ENCODE measurements around the gene KL.

The KL gene

DNA sequence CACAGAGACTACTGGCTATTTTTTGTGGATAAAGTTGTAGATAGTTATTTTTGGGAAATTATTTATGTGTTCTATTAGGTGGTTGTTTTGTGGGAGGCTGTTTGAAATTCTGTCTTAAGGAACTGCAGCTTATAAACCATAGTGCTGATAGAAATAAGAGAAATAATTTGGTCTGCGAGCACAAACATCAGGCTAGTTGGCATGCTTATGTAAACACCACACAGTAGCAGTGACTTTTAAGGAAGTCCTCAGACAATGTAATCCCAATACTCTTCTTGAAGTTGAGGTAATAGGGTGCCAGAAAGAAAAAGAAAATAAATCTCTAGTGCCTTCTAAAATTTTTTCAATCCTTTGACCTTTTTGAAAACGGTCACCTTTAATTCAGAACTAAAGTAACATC lies 23.9 kb downstream of the KL start:
- no peak for DNase-seq

DNA sequence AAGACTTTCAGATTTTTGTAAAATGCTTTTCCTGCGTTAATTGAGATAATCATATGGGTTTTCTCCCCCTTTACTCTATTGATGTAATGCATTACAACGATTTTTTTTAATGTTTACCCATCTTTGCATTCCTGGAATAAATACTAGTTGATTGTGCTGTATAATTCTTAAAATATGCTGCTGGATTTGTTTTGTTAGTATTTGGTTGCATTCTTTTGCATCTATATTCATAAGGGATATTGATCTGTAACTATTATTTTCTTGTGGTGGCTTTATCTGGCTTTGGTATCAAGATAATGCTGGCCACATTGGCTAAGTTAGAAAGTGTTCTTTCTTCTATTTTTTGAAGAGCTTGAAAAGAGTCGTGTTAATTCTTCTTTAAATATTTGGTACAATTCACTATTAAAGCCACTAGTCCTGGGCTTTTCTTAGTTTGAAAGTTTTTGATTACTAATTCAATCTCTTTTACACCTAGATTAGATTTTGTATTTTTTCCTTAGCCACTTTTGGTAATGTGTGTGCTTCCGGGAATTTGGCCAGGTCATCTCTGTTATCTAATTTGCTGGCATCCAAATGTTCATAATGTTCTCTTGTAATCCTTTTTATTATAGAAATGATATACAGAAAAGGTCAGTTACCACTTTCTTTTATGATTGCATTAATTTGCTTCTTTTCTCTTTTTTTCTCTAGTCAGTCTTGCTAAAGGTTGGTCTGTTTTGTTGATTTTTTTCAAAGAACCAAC lies 29.8 kb downstream of the KL start:
- no peak for DNase-seq

DNA sequence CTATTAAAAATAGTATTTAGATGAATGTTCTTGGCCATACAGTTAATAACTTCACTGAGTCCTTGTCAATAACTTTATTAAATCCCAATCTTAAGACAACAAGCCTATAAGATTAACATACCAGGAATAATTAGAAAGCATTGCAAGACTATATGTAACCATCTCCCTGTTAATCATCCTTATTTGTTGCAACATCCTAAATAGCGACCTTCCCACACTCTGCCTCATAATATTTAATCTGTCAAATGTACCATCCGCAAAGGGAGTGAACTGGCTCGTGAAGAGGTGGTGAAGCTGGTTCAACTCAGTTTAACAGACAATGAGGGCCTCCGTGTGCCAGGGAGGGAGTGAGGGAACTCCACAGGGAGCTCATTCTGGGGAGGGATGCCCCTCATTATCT lies 33.9 kb downstream of the KL start:
- DNase-seq = no peak

DNA sequence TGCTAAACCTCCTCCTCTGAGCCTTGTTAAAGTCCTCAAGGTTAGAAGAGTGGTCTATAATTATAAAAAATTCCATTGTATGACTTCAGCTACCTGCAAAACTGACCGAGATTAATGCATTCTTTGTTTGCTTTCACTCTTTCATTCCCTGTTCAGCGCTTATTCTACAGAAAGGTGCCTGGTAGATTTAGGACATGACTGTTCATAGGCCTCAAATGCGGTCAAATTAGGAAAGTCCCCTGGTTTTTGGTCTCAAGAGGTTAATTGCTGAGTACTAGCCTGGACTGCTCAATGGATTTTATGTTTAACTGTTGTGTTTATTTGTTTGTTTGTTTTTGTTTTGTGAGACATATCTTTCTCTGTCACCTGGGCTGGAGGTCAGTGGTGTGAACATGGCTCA lies 35.4 kb downstream of the KL start:
- DNase-seq = no peak

DNA sequence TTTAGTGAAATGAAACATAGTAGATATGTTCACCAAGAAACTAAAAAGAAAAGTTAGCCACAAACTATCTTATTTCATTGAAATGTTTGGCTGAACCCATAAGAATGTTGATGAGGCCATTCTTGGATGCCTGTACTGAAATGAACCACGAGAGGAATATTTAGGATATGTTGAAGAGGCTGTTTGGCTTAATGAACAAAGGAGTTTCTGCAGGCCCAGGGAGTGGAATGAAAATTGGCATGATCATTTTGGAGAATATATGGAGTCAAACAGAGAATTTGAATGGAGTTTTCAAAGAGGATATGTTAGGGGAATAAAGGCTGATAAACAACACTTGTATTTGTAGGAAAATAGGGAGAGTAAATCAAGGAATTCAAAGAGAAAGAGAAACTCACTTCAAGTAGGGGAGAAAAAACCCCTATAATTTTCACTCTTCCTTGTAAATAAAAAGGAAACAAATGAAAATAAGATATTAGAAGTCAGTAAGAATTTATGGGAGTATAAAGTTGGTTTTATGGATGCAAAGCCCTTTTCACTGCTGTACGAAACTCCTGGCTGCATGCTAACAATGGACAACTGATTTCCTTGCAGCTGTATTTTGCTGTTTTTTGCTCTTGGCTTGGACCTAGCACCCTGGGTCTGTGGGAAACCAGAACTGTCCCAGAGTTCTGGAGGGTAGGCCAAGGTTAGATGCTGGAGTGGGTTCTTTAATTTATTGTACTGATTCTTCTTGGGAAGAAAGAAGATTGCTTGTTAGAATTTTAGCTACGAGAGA lies 36.5 kb downstream of the KL start:
- no peak for DNase-seq

DNA sequence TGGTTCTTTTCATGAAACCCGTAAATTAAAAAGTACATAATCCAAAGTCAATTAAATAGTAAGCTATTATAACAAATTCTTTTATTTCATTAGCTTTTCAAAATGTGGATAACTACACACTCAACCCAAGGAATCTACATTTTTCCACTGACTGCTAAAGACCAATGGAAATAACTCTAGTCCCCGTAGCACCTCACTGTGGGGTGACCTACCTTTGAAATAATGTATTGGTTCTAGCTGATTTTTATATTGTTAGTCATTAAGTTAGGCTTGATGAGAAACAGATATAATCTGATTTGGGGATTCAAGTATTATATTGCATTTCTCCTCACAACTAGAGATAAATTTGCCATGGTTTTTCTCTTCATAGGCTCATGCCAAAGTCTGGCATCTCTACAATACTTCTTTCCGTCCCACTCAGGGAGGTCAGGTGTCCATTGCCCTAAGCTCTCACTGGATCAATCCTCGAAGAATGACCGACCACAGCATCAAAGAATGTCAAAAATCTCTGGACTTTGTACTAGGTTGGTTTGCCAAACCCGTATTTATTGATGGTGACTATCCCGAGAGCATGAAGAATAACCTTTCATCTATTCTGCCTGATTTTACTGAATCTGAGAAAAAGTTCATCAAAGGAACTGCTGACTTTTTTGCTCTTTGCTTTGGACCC lies 37.3 kb downstream of the KL start:
- no peak for DNase-seq

DNA sequence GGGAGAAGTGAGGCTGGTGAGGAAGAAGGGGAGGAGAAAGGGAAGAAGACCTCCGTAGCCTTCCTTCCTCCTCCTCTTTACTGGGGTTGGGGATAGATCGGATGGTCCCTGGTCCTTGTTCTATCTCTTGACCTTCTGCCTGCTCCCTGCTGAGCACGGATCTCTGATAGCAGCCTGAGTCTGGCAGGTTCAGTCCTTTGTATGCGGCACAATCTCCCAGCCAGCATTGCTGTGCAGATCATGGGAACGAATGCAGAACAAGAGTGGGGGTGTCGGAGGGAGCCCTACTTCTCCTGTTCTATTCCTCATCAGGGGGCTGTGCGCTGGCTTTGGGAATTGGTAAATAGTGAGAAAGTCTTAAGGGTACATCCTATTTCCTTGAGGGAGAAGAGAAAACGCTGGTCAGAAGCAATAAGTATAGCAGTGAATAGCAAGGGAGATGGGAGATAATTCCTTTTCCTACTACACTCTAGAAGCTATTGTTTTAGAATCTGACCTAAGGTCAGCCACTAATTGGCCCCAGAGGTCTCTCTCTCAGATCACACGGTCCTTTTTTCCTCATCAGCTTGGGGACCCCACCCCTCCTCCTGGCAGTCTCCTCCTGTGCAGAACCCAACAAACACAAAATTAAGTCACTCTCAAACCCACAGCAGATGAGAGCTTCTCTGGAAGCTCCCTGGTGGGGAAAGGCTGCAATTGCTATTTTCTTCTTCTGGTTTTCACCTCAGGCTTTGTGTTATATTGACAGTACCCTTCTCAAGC lies 41.0 kb downstream of the KL start:
- DNase-seq = no peak

DNA sequence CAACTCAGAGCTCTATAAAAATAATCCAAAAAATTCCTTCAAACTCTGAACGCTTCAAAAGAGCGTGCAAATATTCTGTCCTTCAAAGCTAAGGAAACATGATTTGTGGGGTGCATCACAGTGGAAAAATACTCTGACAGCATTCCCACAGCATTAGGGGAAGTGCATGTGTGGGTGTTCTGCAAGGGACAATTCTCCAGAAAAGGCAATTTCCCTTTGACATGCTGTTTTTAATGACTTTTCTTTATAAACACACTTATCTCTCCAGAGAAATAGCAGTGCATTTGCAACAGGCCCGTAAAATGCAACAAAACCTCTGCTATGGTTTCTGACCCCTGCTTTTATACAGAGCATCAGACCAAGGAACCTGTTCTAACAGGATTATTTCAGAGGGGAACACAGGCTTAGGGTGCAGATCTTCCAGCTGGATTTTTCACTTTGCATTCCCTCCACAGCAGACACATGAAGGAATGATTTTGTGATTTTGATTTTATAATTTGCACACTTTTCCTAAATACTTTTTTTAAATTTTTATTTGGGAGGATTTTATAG lies 42.6 kb downstream of the KL start:
- no peak for DNase-seq

DNA sequence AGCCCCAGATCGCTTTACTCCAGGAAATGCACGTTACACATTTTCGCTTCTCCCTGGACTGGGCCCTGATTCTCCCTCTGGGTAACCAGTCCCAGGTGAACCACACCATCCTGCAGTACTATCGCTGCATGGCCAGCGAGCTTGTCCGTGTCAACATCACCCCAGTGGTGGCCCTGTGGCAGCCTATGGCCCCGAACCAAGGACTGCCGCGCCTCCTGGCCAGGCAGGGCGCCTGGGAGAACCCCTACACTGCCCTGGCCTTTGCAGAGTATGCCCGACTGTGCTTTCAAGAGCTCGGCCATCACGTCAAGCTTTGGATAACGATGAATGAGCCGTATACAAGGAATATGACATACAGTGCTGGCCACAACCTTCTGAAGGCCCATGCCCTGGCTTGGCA lies 44.6 kb downstream of the KL start:
- DNase-seq = no peak

DNA sequence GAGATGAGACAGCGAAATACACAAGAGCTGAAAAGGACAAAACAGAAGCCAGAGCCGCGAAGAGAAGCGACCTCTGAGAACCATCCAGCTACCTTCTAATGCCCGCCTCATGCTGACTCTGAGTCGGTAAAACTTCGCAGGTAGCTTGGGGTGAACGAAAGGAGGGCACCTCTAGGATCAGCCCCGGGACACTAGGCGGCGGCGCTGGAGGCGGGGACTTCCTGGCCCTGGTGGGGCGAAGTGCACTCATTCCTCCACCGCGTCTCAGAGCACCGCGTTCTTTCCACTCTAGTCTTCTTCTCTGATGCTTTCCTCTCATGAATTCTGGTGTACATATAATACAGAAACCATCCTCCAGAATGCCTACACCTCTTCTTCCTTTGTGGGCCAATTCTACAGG lies 50.1 kb downstream of the KL start:
- DNase-seq = no peak

DNA sequence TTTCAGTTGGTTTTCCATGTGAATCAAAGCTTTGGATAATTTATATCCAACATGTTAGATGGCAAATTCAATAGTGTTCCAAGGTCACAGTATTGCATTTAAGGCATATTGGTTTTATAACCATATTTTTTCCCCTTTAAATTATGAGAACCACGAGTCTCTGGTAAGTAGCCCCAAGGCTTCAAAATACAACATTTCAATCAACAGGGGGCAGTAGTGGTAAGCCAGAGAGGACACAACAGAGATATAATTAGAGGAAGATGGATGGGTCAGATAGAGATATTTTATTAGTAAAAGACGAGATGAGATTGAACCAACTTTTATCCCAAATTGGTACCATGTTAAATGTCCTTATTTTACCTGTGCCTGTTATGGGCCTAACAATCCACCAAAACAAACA lies 53.1 kb downstream of the KL start:
- peak; percentile 40 for DNase-seq

DNA sequence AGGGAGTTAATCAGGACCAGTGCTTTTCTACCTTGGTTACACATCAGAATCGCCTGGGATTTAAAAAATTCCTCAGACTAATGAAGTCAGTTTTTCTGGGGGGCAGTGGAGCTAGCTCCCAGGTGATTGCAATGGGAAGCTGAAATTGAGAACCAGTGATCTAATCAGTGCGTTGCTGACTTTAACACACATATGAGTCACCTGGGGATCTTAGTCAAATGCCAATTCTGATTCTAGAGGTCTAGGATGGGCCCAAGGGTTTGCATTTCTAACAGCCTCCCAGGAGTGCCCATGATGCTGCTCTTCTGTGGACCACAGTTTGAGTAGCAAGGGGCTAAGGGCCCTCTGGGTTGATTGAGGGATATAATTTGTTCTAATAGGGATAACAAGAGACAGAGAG lies 54.5 kb downstream of the KL start:
- DNase-seq = no peak

DNA sequence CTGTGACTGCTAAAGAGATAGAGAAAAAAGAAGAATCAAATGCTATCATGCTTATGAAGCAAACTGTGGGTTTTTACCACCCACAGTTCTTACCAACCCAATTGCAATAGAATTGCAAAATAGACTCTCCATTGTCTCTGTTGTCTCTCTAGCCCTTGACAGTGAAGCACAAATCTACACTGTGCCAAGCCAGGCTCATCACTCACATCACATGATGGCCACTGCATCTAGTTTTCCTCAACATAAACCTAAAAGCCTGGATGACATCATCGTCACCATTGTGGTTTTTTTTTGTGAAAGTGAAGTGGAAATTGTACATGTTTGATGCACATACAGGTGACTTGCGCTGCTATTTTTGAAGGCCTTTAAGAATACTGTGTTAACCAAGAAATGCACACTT lies 56.1 kb downstream of the KL start:
- DNase-seq = peak; percentile 33

DNA sequence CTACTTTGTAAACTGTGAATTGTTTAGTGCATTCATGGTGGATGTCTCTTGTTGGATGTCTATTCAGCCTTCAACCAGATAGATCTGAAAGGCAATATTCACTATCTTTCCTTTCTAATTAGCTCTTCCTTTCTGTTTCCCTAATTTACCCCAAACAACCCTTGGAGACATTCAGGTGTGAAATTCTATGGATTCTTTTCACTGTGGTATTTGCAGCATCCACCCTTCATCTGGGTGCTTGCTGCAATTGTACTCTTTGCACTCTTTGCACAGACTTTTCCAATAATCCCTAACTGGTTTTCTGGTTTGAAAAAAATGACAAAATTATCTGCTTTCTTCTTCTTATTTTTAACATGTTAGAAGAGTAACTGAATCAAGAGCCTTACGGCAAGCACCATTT lies 56.5 kb downstream of the KL start:
- DNase-seq = no peak

DNA sequence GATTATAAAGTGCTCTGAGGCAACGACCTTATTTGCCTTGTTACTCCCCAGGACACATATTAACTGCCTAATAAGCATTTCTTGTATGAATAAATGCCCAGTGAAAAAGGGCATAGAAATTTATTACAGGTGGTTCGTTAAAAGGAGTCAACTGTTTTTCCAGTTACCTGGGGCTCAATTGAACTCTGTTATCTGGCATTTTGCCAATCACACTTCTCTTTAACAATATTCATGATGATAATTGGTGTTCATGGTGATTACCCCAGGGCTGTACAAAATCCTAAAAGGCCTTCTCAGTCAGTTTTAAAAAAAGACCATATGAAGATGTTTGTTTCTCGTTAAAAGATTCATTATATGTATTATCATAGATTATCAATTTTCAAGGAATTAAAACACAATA lies 57.1 kb downstream of the KL start:
- DNase-seq = no peak

DNA sequence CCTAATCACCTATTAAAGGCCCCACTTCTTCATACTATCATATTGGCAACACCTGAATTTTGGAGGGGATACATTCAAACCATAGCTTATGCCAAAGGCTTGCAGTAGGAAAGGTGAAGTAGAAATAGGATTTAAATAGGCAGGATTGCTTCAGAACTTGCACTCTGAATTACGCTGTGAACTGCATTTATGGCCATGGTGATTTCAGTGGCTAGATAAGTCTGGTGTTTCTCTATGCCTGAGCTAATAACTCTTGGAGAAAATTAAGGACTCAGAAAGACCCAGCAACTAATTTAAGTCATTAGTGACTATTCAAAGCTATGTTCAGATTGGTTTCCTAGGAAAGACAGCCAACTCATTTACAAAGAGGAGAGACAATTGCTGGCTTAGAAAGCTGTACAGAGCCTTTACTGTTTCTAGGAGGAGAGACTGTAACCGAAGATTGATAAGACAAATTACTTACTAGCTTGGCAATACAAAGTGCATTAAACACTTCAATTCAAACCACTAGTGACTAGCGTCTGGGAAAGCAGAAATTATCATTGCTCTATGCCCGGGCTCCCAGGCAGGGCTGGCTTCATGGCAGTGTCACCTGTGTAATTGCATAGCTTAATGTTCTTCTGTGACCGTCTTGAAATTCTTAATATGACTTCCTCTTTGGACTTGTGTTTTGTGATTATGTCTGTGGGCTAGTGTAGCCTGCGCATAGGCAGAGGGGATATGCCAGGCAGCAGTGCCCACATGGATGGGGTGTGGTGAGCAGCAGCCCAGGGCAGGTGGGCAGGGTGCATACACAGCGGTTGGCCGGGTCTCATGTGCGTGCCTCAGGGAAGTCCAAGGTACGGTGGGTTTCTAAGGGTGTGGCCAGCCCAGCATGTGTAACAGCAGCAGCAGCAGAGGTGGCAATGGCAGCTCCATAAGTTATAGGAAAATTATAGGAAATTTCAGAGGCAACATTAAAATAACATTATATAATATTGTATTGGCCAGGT lies 60.1 kb downstream of the KL start:
- no peak for DNase-seq

DNA sequence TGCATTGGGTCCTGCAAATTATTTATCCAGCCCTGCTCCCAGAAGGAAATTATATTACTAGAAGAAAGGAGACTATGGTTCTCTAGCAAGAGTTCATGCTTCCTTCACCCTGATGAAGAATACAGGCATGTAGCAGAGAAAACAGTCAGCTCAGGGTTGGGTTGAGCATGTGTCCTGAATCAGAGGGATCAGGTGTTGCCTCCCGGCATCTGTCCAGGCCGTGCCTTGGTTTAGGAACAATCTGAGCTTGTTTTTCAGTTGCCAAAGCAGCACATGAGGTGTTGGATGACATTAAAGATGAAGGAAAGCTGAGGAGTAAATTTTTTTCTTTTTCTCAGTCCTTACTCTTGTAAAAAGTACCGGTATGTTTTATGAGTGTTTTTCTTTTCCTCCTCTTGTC lies 62.0 kb downstream of the KL start:
- no peak for DNase-seq

DNA sequence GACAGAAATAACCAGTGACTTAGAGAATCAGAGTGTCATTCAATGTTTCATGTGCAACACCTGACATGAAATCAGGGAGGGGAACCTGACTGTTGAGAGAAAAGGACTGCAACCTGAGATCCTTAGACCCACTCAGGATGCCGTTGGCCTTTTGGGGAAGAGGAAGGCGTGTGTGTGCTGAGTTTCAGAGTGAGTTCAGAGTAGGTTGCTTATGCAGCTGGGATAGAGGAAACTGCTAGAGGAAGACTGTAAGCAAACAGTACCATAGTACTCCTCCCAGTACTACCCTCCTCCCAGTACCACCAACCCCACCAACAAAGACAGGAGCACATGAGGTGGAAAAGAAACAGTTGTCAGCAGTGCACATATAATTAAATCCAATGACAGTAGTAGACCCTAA lies 63.7 kb downstream of the KL start:
- peak; percentile 80 for DNase-seq

DNA sequence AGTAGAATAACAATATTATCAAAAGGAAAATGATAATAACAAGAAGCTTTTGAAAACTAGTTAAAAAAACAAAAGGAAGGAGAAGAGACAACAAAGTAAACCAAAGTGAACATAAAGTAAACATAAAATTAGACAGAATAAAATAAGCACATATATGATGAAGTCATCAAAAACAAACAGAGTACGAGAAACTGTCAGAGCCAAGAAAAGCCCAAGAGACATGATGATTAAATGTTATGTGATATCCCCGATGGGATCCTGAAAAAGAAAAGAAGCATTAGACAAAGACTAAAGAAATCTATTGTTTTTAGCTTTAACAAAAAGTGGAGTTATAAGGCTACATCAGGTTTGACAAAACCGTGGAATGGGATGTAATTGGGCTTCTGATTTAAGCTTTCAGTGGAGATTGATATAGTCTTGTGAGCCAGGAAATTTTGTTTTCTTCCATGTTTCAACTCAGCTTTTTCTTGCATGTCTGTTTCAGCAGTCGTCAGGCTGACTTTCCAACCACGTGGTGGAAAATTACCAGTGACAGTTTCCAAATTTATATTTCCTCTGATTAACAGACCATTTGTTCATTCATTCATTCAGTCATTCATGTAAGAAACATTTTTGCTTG lies 64.9 kb downstream of the KL start:
- DNase-seq = no peak

DNA sequence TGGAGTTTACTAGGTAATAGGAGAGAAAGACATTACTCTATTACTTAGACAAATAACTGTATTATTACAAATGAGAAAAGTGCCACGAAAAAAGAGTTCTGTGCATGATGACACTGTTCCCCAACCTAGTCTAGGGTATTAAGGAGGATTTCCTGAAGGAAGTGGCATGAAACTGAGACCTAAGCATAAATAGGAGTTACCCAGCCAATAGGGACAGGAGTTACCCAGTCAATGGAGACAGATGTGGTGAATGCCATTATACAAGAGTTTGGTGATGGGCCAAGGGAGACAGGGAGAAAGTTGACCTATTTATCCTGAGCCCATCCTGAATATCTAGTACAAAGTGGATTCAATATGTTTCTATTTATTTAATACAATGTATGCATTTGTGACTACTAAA lies 65.4 kb downstream of the KL start:
- peak; percentile 78 for DNase-seq

DNA sequence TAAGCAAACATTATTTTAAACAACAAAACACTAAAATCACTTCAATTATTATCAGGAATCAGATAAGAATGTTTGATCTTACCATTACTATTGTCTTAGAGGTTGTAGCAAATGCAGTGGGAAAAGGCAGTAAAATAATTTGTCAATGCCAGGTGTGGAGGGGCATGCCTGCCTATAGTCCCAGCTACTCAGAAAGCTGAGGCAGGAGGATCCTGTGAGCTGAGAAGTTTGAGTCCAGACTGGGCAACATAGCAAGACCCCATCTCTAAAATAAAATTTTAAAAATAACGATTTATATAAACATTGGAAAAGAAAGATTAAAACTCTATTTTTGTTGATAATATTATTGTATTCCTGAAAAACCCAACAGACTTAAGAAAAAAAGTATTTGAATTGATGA lies 66.8 kb downstream of the KL start:
- DNase-seq = no peak
